ENCODE measurements around the gene C1QTNF1.

C1QTNF1 gene

DNA sequence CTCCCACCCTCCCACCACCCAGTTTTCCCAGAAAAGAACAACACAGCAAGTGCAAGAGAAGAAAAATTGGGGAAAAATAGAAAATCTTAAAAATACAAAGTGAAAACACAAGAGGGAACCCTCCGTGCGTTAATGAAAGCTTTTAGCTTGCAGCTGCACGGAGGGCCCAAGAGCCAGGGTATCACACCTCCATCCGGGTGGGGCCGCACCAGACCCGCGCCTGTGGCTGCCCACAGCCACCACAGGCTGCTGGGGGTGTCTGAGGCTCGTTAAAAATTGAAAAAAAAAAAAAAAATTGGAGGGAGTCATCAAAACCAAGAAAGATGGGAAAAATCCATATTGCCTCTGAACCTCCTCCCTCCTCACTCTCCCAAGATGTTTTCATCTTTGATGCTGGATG is 69.3 kb downstream of the C1QTNF1 start:
- no peak for DNase-seq (ENCODE audit: low spot score)

DNA sequence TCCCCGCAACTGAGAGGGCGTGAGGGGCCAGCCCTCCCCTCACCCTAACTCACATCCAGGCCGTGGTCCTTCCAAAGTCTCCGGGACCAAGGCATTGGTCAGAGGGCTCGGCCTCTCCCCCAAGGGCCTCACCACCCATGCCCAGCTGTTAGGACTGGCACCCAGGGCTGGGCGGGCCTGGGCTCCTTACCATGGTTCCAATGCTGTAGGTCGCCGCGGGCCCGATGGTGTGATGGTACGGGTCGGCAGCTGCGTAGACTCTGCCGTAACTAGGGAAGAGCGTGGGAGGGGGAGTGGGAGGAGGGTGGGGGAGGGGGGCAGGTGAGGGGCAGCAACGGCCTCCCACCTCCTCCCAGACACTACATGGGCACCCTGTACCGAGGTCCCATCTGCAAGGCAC is 70.3 kb downstream of the C1QTNF1 start:
- no peak for DNase-seq (ENCODE audit: low spot score)

DNA sequence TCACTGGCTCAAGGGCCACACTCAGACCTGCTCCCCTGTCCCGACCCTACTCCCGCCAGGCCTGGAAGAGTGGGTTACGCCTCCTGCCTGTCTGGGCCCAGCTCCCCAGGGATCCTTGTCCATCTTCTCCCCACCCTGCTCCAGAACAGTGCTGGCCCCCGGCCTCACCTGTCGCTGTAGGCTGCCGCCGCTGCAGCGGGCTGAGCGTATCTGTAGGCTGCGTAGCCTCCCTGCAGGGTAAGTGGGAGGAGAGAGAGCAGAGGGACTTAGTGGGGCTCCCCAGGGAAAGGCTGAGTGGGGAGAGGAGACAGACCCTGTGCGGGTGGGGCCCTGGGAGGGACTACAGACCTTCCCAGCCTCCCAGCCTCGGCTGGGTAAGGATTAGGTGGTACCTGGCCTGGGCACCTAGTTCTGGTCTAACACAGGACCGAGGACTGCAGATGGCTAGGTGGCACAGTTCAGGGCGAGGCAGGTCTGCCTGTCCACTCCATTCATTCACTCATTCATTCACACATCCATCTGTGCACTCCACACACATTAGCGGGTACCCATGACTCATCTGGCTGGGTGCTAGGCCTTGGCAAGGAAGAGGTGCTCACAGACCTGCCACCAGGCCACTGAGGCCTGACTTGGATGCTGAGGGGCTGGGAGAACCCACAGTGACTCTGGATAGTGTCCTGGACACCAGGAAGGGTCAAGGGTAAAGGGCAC is 71.5 kb downstream of the C1QTNF1 start:
- DNase-seq (ENCODE audit: low spot score), result no peak

DNA sequence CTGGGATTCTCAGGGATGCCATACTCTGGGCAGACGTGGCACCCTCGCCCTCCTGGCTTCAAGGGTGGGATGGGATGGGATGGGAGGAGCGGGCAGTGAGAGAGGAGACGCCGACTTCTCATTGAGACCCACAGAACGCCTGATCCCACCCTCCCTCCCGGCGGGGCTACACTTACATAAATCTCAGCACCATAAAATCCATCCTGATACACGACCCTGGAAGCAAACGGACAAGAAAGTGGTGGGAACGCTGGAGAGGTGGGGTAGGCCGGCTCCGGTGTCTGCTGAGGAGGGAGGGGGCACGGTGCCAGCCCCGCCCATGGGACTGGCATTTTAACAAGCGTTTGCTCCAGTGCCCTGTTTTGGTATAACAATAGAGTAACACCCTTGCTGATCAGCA is 72.5 kb downstream of the C1QTNF1 start:
- DNase-seq (ENCODE audit: low spot score), result no peak

DNA sequence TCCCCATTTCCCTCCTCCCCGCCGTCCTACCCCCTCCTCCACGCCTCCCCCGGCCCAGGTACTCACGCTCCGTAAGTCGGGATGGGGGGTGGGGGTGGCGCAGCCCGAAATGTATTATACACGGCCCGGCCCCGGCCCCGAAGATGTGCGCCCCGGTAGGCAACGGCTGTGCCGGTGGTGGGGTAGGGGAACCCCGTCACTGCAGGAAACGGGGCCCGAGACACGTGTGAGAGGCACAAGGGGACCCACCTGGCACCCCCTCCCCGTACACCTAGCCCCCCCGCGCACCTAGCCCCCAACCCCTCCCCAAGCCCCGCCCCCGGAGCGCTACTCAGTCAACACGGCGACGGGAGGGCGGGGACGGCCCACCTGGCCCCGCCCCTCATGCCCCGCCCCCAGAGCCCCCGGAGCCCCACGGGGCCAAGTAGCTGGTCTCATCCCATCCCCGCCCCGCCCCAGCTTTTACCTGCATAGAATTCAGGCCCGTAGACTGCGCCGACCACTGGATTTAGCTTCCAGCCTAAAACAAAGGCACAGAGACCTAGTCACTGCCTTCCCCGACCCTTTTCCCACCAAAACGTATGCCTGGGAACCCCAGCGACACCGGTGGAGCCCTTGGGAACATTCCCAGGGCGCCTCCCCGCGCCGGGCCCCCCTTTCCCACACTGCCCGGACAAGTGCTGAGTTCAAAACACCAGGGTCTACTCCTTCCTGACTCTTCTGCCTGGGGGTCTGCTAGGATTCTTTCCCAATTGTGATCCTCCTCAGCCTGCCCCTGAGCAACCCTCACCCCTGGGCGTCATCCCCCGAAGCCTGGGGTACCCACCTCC is 73.5 kb downstream of the C1QTNF1 start:
- DNase-seq (ENCODE audit: low spot score), result no peak

DNA sequence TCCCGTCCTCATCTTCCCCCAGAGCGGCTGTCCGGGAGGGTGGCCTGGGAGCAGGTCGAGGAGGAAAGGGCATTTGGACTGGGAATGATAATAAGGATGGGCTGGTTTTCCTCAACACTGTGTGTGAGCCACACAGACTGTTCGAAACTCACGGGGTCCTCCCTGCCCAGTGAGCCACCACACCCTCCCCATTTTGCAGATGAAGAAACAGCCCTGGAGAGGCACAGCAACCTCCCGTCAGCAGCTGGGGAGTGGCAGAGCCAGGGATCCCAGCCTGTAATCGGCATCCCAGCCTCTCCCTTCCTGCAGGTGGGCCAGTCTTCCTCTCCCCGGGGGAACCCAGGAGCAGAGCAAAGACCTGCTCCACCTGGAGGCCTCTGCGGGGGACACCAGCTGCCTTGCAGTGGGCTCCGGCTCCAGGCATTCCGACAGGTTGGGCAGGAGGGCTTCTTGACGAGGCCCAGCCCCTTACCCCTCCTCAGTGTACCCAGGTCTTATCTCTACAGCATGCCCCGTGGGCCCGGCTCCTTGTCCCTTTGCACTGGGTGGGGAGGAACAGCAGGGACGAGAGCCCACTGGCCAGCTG is 74.4 kb downstream of the C1QTNF1 start:
- DNase-seq (ENCODE audit: low spot score), result no peak
